ENCODE data around the gene CD34. TPM values are rescaled to one million over a fixed set of nuclear protein-coding genes. Genes with fewer than 3 reads are reported as not detected.
"Not testable (repeated sequence)": the region's sequence is repeated elsewhere in the genome, so short reads cannot be mapped to it uniquely, and the experiment has no call there.

Gene CD34
- total RNA-seq, 2 experiments from 2014 or later, result not detected

GRCh38 chr1:207948536-207949250 is 37.8 kb upstream of the CD34 start:
- no peak for ATAC-seq (ENCODE audit: low read depth)
- H3K27ac Mint-ChIP-seq, result no peak overlapping the region
- POLR2A ChIA-PET, result no interaction called here
- no peaks in the 10 kb centered on the region for H3K4me1 Mint-ChIP-seq
- DNase-seq, result no peak
- peaks cover 18% of the 10 kb centered on the region for H3K27me3 Mint-ChIP-seq
- no peaks in the 10 kb centered on the region for H3K9me3 Mint-ChIP-seq
- H3K4me3 Mint-ChIP-seq, result no peak overlapping the region
- no peaks in the 10 kb centered on the region for H3K36me3 Mint-ChIP-seq

GRCh38 chr1:207946756-207947155 is 35.8 kb upstream of the CD34 start:
- POLR2A ChIA-PET, result no interaction called here
- DNase-seq (no peak), ATAC-seq (ENCODE audit: low read depth) (no peak)
- no peak overlapping the region for H3K4me3 Mint-ChIP-seq
- H3K9me3 Mint-ChIP-seq, result no peaks in the 10 kb centered on the region
- no peaks in the 10 kb centered on the region for H3K36me3 Mint-ChIP-seq
- no peak overlapping the region for H3K27ac Mint-ChIP-seq
- peaks cover 14% of the 10 kb centered on the region for H3K27me3 Mint-ChIP-seq
- H3K4me1 Mint-ChIP-seq, result no peaks in the 10 kb centered on the region

- POLR2A ChIA-PET, result no interaction called here
- H3K4me1 Mint-ChIP-seq, result no peaks in the 10 kb centered on the region
- no peak for ATAC-seq (ENCODE audit: low read depth)
- H3K9me3 Mint-ChIP-seq, result no peaks in the 10 kb centered on the region
- no peak for DNase-seq
- no peaks in the 10 kb centered on the region for H3K36me3 Mint-ChIP-seq
- peaks cover 30% of the 10 kb centered on the region for H3K27me3 Mint-ChIP-seq
- no peak overlapping the region for H3K27ac Mint-ChIP-seq
- no peak overlapping the region for H3K4me3 Mint-ChIP-seq
Measured at GRCh38 chr1:207944571-207944970, 33.6 kb upstream of the CD34 start.

GRCh38 chr1:207942337-207942741 is 31.4 kb upstream of the CD34 start:
- H3K4me1 Mint-ChIP-seq; H3K36me3 Mint-ChIP-seq; H3K9me3 Mint-ChIP-seq; DNase-seq; ATAC-seq (ENCODE audit: low read depth); H3K27ac Mint-ChIP-seq; POLR2A ChIA-PET; H3K4me3 Mint-ChIP-seq: not testable (repeated sequence)
- peaks cover 44% of the 10 kb centered on the region for H3K27me3 Mint-ChIP-seq

- POLR2A ChIA-PET, result no interaction called here
- ATAC-seq (ENCODE audit: low read depth), result no peak
- Mint-ChIP-seq H3K27me3 (peaks cover 50% of the 10 kb centered on the region), H3K4me3 (no peak overlapping the region), H3K4me1 (no peaks in the 10 kb centered on the region), H3K36me3 (no peaks in the 10 kb centered on the region), H3K27ac (no peak overlapping the region), H3K9me3 (no peaks in the 10 kb centered on the region)
- DNase-seq, result no peak
Measured at GRCh38 chr1:207941665-207942064, 30.7 kb upstream of the CD34 start.

GRCh38 chr1:207938016-207938415 is 27.1 kb upstream of the CD34 start:
- Mint-ChIP-seq H3K27me3 (peaks cover 56% of the 10 kb centered on the region), H3K36me3 (peaks cover 1% of the 10 kb centered on the region), H3K27ac (no peak overlapping the region), H3K9me3 (no peaks in the 10 kb centered on the region), H3K4me1 (no peaks in the 10 kb centered on the region), H3K4me3 (no peak overlapping the region)
- no peak for DNase-seq
- ATAC-seq (ENCODE audit: low read depth), result no peak
- POLR2A ChIA-PET, result no interaction called here

- ATAC-seq (ENCODE audit: low read depth) (no peak), DNase-seq (no peak)
- H3K4me1 Mint-ChIP-seq, result no peaks in the 10 kb centered on the region
- POLR2A ChIA-PET, result no interaction called here
- H3K36me3 Mint-ChIP-seq, result peaks cover 1% of the 10 kb centered on the region
- no peaks in the 10 kb centered on the region for H3K9me3 Mint-ChIP-seq
- H3K4me3 Mint-ChIP-seq, result no peak overlapping the region
- H3K27me3 Mint-ChIP-seq, result peaks cover 54% of the 10 kb centered on the region
- H3K27ac Mint-ChIP-seq, result no peak overlapping the region
Measured at GRCh38 chr1:207937204-207937603, 26.3 kb upstream of the CD34 start.

- no peak for ATAC-seq (ENCODE audit: low read depth)
- peaks cover 1% of the 10 kb centered on the region for H3K36me3 Mint-ChIP-seq
- H3K27ac Mint-ChIP-seq, result no peak overlapping the region
- H3K9me3 Mint-ChIP-seq, result no peaks in the 10 kb centered on the region
- POLR2A ChIA-PET, result no interaction called here
- peaks cover 44% of the 10 kb centered on the region for H3K27me3 Mint-ChIP-seq
- DNase-seq, result no peak
- no peak overlapping the region for H3K4me3 Mint-ChIP-seq
- no peaks in the 10 kb centered on the region for H3K4me1 Mint-ChIP-seq
Measured at GRCh38 chr1:207935166-207935583, 24.2 kb upstream of the CD34 start.

- Mint-ChIP-seq H3K27ac (no peak overlapping the region), H3K4me3 (no peak overlapping the region), H3K36me3 (peaks cover 1% of the 10 kb centered on the region), H3K27me3 (peaks cover 41% of the 10 kb centered on the region), H3K9me3 (no peaks in the 10 kb centered on the region), H3K4me1 (no peaks in the 10 kb centered on the region)
- ATAC-seq (ENCODE audit: low read depth) (no peak), DNase-seq (no peak)
- POLR2A ChIA-PET, result no interaction called here
Measured at GRCh38 chr1:207933205-207933800, 22.4 kb upstream of the CD34 start.

- no peak overlapping the region for H3K4me3 Mint-ChIP-seq
- H3K27me3 Mint-ChIP-seq, result peaks cover 39% of the 10 kb centered on the region
- ATAC-seq (ENCODE audit: low read depth) (no peak), DNase-seq (no peak)
- POLR2A ChIA-PET, result no interaction called here
- no peaks in the 10 kb centered on the region for H3K4me1 Mint-ChIP-seq
- H3K9me3 Mint-ChIP-seq, result no peaks in the 10 kb centered on the region
- no peak overlapping the region for H3K27ac Mint-ChIP-seq
- no peaks in the 10 kb centered on the region for H3K36me3 Mint-ChIP-seq
Measured at GRCh38 chr1:207926984-207927383, 16.1 kb upstream of the CD34 start.

- H3K4me1 Mint-ChIP-seq; DNase-seq; H3K4me3 Mint-ChIP-seq; POLR2A ChIA-PET; H3K9me3 Mint-ChIP-seq; H3K36me3 Mint-ChIP-seq; ATAC-seq (ENCODE audit: low read depth); H3K27ac Mint-ChIP-seq: not testable (repeated sequence)
- H3K27me3 Mint-ChIP-seq, result peaks cover 46% of the 10 kb centered on the region
Measured at GRCh38 chr1:207925969-207926368, 15.0 kb upstream of the CD34 start.

GRCh38 chr1:207925210-207925609 is 14.3 kb upstream of the CD34 start:
- Mint-ChIP-seq H3K4me3 (no peak overlapping the region), H3K27ac (no peak overlapping the region), H3K4me1 (no peaks in the 10 kb centered on the region), H3K9me3 (no peaks in the 10 kb centered on the region), H3K27me3 (peaks cover 45% of the 10 kb centered on the region), H3K36me3 (no peaks in the 10 kb centered on the region)
- POLR2A ChIA-PET, result no interaction called here
- DNase-seq (no peak), ATAC-seq (ENCODE audit: low read depth) (no peak)

GRCh38 chr1:207923561-207923960 is 12.6 kb upstream of the CD34 start:
- no peaks in the 10 kb centered on the region for H3K4me1 Mint-ChIP-seq
- peaks cover 52% of the 10 kb centered on the region for H3K27me3 Mint-ChIP-seq
- no peaks in the 10 kb centered on the region for H3K36me3 Mint-ChIP-seq

GRCh38 chr1:207923121-207923520 is 12.2 kb upstream of the CD34 start:
- Mint-ChIP-seq H3K4me1 (no peaks in the 10 kb centered on the region), H3K36me3 (no peaks in the 10 kb centered on the region), H3K27ac (no peak overlapping the region), H3K27me3 (peaks cover 50% of the 10 kb centered on the region), H3K9me3 (no peaks in the 10 kb centered on the region), H3K4me3 (no peak overlapping the region)
- ATAC-seq (ENCODE audit: low read depth) (no peak), DNase-seq (no peak)
- POLR2A ChIA-PET, result no interaction called here

More at GRCh38 chr1:207923561-207923960, 12.6 kb upstream of the CD34 start:
- H3K4me3 Mint-ChIP-seq, result no peak overlapping the region
- POLR2A ChIA-PET, result no interaction called here
- ATAC-seq (ENCODE audit: low read depth), result no peak
- no peak overlapping the region for H3K27ac Mint-ChIP-seq
- no peak for DNase-seq
- no peaks in the 10 kb centered on the region for H3K9me3 Mint-ChIP-seq
